HFF-Myc (cell line): ENCODE results near the gene IRF3.

Experiments
- DNase-seq: peaks from one replicate; pipeline ENCODE4 v3.0.0-alpha.2; 2011; ENCODE audit warnings: low read depth; ENCODE audit errors: extremely low read depth
- H3K4me3 ChIP-seq: replicated peaks from 2 replicates; pipeline ENCODE4 v1.5.1; 2011; ENCODE audit warnings: low read depth, mild to moderate bottlenecking, control low read depth, low read length
- CTCF ChIP-seq: IDR thresholded peaks from 2 replicates; pipeline ENCODE4 v1.5.1; 2012; ENCODE audit warnings: mild to moderate bottlenecking, low read depth, low read length, control low read depth; ENCODE audit errors: missing control alignments

IRF3 gene

GRCh38 chr19:49654581-49654980, 11.1 kb downstream of the IRF3 start:
- no peak overlapping the region for H3K4me3 ChIP-seq
- DNase-seq, result no peak
- no peak for TF ChIP-seq CTCF

GRCh38 chr19:49653466-49653806, 12.2 kb downstream of the IRF3 start:
- DNase-seq, result no peak
- H3K4me3 ChIP-seq, result no peak overlapping the region
- TF ChIP-seq CTCF, result no peak

GRCh38 chr19:49652551-49653465, 12.8 kb downstream of the IRF3 start:
- H3K4me3 ChIP-seq, result no peak overlapping the region
- no peak for TF ChIP-seq CTCF
- no peak for DNase-seq

GRCh38 chr19:49651820-49652550, 13.7 kb downstream of the IRF3 start:
- no peak for DNase-seq
- no peak for TF ChIP-seq CTCF
- no peak overlapping the region for H3K4me3 ChIP-seq

GRCh38 chr19:49651029-49651819, 14.4 kb downstream of the IRF3 start:
- TF ChIP-seq CTCF, result no peak
- no peak for DNase-seq
- H3K4me3 ChIP-seq, result no peak overlapping the region

GRCh38 chr19:49646586-49646985, 19.1 kb downstream of the IRF3 start:
- no peak for DNase-seq
- no peak for TF ChIP-seq CTCF

More at GRCh38 chr19:49646586-49646985, 19.1 kb downstream of the IRF3 start:
- H3K4me3 ChIP-seq, result no peak overlapping the region
